ENCODE results near the gene TENM3.

DNA sequence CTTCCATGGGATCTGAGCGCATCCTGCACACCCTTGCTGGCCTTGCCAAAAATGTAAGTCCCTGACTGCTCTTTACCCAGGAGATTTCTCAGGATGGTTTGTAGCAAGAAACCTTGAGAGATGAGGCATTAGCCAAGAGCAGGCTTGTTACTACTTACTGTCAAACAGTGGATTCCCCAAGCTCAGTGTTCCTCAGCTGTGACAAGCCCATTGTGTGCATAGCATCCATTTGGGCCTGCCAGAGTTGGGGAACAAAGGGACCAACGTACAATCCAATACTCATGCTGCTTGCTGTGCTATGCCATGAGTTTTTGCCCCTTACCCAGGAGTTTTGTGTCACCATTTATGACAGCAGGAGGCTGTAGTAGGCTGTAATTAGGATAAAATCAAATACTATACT lies 267.6 kb downstream of the TENM3 start:
- TF ChIP-seq MAX (IDR thresholded peaks at IDR 0.05; ENCODE audit: low read depth, low read length): no peak
- TF ChIP-seq ATF3 (IDR thresholded peaks at IDR 0.05; ENCODE audit: borderline replicate concordance, extremely low read depth, low read depth, low read length): no peak
- TF ChIP-seq JUNB (IDR thresholded peaks at IDR 0.05): no peak
- TF ChIP-seq, protein P1, sequence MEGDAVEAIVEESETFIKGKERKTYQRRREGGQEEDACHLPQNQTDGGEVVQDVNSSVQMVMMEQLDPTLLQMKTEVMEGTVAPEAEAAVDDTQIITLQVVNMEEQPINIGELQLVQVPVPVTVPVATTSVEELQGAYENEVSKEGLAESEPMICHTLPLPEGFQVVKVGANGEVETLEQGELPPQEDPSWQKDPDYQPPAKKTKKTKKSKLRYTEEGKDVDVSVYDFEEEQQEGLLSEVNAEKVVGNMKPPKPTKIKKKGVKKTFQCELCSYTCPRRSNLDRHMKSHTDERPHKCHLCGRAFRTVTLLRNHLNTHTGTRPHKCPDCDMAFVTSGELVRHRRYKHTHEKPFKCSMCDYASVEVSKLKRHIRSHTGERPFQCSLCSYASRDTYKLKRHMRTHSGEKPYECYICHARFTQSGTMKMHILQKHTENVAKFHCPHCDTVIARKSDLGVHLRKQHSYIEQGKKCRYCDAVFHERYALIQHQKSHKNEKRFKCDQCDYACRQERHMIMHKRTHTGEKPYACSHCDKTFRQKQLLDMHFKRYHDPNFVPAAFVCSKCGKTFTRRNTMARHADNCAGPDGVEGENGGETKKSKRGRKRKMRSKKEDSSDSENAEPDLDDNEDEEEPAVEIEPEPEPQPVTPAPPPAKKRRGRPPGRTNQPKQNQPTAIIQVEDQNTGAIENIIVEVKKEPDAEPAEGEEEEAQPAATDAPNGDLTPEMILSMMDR (IDR thresholded peaks at IDR 0.05 in 2 of 3, conservative IDR thresholded peaks at IDR 0.05 in 1 of 3; ENCODE audit: control insufficient read depth in 2 of 3, extremely low read depth in 1 of 3, insufficient read depth in 1 of 3, low read depth in 3 of 3, low read length in 3 of 3): no peak
- TF ChIP-seq TAF1 (IDR thresholded peaks at IDR 0.05; ENCODE audit: borderline replicate concordance, low read depth, low read length): no peak
- TF ChIP-seq ELK1 (IDR thresholded peaks at IDR 0.05; ENCODE audit: low read depth, low read length): no peak
- TF ChIP-seq RFX5 (IDR thresholded peaks at IDR 0.05; ENCODE audit: low read depth, low read length): no peak
- TF ChIP-seq BACH1 (IDR thresholded peaks at IDR 0.05; ENCODE audit: borderline replicate concordance): no peak
- no peak for TF ChIP-seq SIN3A (IDR thresholded peaks at IDR 0.05; ENCODE audit: low read depth, low read length)
- TF ChIP-seq KDM1A (IDR thresholded peaks at IDR 0.05; ENCODE audit: borderline replicate concordance): no peak
- no peak for TF ChIP-seq RCOR1 (conservative IDR thresholded peaks at IDR 0.05; ENCODE audit: low read depth, low read length)
- TF ChIP-seq PAX8 (IDR thresholded peaks at IDR 0.05): no peak
- TF ChIP-seq NFYB (IDR thresholded peaks at IDR 0.05; ENCODE audit: insufficient read depth, low read depth, low read length): no peak

Measured in GM12878 (cell line).